ENCODE results near the gene KCNK6. TPM values are rescaled to one million over a fixed set of nuclear protein-coding genes. Genes with fewer than 3 reads are reported as not detected.

The KCNK6 gene
- total RNA-seq, 1 donor from 2014 or later = 15.8 TPM

DNA sequence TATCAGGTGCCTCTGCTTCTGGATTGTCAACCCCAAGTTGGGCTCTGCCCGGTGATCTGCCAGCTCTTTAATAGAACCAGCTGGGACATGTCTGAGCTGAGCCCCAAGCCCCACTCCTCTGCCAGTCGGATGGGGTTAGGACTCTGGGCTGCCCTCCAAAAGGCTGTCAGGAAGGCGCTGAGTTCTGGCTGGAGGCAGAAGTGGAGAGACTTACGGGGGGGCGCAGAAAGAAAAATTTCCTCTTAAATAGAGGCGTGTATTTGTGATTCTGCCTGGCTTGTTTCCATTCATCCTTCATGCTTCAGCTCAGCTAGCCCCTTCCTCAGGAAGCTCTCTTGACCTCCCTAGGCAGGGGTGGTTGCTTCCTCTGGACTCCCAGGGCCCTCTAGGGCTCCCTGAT is 985 bp upstream of the KCNK6 start:
- H3K27me3 Mint-ChIP-seq (ENCODE audit: unreplicated experiment) = peaks cover 18% of the 10 kb centered on the region

DNA sequence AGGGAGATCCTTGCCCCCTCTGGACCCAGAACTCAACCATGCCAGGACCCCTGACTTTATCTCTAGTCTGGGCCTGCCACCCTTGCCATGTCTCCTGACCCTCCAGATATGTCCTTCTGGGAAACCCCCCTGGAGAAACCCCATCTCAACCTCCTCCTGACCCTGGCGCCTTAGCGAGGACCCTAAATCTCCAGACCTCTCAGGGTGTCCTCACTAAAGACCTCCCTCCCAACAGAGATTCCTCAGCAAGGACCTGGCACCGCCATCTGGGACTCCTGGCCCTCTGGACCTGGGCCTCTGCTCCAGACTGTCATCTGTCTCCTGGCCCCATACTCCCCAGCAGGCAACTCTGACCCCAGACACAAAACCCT is 1.3 kb downstream of the KCNK6 start:
- Mint-ChIP-seq H3K36me3 (ENCODE audit: low read depth, unreplicated experiment) (peaks cover 10% of the 10 kb centered on the region), H3K4me1 (ENCODE audit: unreplicated experiment) (peaks cover 42% of the 10 kb centered on the region), H3K9me3 (ENCODE audit: unreplicated experiment) (no peaks in the 10 kb centered on the region), H3K4me3 (ENCODE audit: unreplicated experiment) (peak overlapping the region; percentile 88), H3K27me3 (ENCODE audit: unreplicated experiment) (peaks cover 18% of the 10 kb centered on the region), H3K27ac (ENCODE audit: unreplicated experiment) (peak overlapping the region; percentile 64)
- no peak for DNase-seq (ENCODE audit: low spot score)
- TF ChIP-seq, protein P1, sequence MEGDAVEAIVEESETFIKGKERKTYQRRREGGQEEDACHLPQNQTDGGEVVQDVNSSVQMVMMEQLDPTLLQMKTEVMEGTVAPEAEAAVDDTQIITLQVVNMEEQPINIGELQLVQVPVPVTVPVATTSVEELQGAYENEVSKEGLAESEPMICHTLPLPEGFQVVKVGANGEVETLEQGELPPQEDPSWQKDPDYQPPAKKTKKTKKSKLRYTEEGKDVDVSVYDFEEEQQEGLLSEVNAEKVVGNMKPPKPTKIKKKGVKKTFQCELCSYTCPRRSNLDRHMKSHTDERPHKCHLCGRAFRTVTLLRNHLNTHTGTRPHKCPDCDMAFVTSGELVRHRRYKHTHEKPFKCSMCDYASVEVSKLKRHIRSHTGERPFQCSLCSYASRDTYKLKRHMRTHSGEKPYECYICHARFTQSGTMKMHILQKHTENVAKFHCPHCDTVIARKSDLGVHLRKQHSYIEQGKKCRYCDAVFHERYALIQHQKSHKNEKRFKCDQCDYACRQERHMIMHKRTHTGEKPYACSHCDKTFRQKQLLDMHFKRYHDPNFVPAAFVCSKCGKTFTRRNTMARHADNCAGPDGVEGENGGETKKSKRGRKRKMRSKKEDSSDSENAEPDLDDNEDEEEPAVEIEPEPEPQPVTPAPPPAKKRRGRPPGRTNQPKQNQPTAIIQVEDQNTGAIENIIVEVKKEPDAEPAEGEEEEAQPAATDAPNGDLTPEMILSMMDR (IDR thresholded peaks at IDR 0.05; ENCODE audit: unreplicated experiment) = no peak

More for the DNA sequence above, 985 bp upstream of the KCNK6 start:
- TF ChIP-seq, protein P1 (IDR thresholded peaks at IDR 0.05; ENCODE audit: unreplicated experiment) = no peak
- peak overlapping the region; percentile 81 for H3K4me3 Mint-ChIP-seq (ENCODE audit: unreplicated experiment)
- no peaks in the 10 kb centered on the region for H3K9me3 Mint-ChIP-seq (ENCODE audit: unreplicated experiment)
- peaks cover 3% of the 10 kb centered on the region for H3K36me3 Mint-ChIP-seq (ENCODE audit: low read depth, unreplicated experiment)
- no peak overlapping the region for H3K27ac Mint-ChIP-seq (ENCODE audit: unreplicated experiment)
- peaks cover 42% of the 10 kb centered on the region for H3K4me1 Mint-ChIP-seq (ENCODE audit: unreplicated experiment)
- DNase-seq (ENCODE audit: low spot score) = no peak

DNA sequence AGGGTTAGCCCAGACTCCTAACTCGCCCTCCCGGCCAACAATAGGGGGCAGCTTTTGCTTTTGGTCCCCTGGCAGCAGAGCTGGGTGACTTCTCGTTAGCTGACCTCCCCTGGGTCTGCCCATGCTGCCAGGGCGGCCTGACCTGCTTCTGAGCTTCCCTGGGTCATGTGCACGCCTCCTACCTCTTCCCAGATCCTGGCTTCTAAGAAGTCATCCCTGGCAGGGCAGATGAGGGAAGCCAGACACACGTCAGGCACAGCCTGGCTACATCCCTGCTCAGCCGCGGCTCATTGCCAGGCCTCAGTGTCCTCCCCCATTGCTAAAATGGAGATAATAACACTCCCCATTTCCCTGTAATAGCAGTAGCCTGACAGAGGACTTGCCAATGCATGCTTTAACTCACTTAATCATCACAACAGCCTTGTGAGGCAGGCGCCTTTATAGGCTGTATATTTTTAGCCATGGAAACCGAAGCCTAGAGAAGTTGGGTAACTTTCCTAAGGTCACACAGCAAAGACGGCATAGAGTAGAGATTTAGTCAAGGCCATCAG is 2.1 kb downstream of the KCNK6 start:
- Mint-ChIP-seq H3K4me1 (ENCODE audit: unreplicated experiment) (peaks cover 41% of the 10 kb centered on the region), H3K4me3 (ENCODE audit: unreplicated experiment) (peak overlapping the region; percentile 74), H3K9me3 (ENCODE audit: unreplicated experiment) (no peaks in the 10 kb centered on the region), H3K27me3 (ENCODE audit: unreplicated experiment) (peaks cover 18% of the 10 kb centered on the region), H3K36me3 (ENCODE audit: low read depth, unreplicated experiment) (peaks cover 12% of the 10 kb centered on the region), H3K27ac (ENCODE audit: unreplicated experiment) (no peak overlapping the region)
- TF ChIP-seq, protein P1 (IDR thresholded peaks at IDR 0.05; ENCODE audit: unreplicated experiment) = no peak
- DNase-seq (ENCODE audit: low spot score) = no peak

DNA sequence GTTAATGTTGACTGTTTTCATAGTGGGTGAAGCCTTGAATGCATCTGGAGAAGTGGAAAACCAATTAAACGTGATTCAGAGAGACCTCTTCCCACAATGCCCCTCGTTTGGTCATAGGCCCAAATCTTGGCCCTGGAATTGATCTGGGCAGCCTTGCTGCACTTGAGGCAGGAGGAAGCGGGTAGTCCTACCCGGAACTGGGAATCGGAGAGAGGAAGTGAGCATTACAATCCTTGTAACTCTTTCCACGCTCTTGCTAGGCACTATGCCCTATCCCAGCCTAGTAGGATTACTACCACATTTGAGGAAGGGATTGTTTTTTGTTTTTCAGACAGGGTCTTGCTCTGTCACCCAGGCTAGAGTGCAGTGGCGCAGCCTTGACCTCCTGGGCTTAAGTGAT is 3.6 kb downstream of the KCNK6 start:
- Mint-ChIP-seq H3K4me3 (ENCODE audit: unreplicated experiment) (no peak overlapping the region), H3K27ac (ENCODE audit: unreplicated experiment) (peak overlapping the region; percentile 54), H3K36me3 (ENCODE audit: low read depth, unreplicated experiment) (peaks cover 22% of the 10 kb centered on the region), H3K9me3 (ENCODE audit: unreplicated experiment) (no peaks in the 10 kb centered on the region), H3K4me1 (ENCODE audit: unreplicated experiment) (peaks cover 32% of the 10 kb centered on the region), H3K27me3 (ENCODE audit: unreplicated experiment) (peaks cover 15% of the 10 kb centered on the region)
- no peak for DNase-seq (ENCODE audit: low spot score)
- TF ChIP-seq, protein P1 (IDR thresholded peaks at IDR 0.05; ENCODE audit: unreplicated experiment) = no peak

DNA sequence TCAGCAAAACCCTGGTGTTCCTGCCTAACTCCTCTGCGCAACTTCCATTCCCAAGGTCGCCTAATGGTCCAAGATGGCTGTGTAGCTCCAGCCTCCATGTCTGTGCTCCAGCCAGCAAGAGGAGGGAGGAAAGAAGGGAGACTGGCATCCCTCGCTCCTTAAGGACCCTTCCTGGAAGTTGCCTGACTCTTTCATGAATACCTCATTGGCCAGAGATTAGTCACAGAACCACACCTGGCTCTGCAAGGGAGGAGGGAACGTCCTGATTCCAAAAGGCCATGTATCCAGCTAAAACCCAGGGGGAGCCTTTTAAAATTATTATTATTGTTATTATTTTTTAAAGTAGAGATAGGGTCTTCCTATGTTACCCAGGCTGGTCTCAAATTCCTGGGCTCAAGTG is 4.8 kb downstream of the KCNK6 start:
- H3K27me3 Mint-ChIP-seq (ENCODE audit: unreplicated experiment) = peaks cover 9% of the 10 kb centered on the region
- no peak for DNase-seq (ENCODE audit: low spot score)
- no peaks in the 10 kb centered on the region for H3K9me3 Mint-ChIP-seq (ENCODE audit: unreplicated experiment)
- TF ChIP-seq, protein P1 (IDR thresholded peaks at IDR 0.05; ENCODE audit: unreplicated experiment) = no peak
- H3K4me3 Mint-ChIP-seq (ENCODE audit: unreplicated experiment) = no peak overlapping the region
- H3K4me1 Mint-ChIP-seq (ENCODE audit: unreplicated experiment) = peaks cover 24% of the 10 kb centered on the region
- H3K27ac Mint-ChIP-seq (ENCODE audit: unreplicated experiment) = no peak overlapping the region
- peaks cover 25% of the 10 kb centered on the region for H3K36me3 Mint-ChIP-seq (ENCODE audit: low read depth, unreplicated experiment)
